HG02763 (cell line): Measurements from ENCODE around the gene RBM18.

ENCODE experiments used
- ATAC-seq: cut with Tn5 transposase; IDR thresholded peaks from one replicate; pipeline ENCODE4 v1.9.1; 2021; ENCODE audit warnings: mild to moderate bottlenecking, moderate library complexity; ENCODE audit not compliant: unreplicated experiment

The RBM18 gene

GRCh38 chr9:122264360-122265148, at the start of gene RBM18, which contains the start of gene MRRF:
Gene RBM18, minus strand, starts transcription at chr9:122264840. Its CDS starts 3,348 bp downstream, at chr9:122261492.
Gene MRRF, plus strand, starts transcription at chr9:122264882. Its CDS starts 6,010 bp downstream, at chr9:122270892.
- ATAC-seq = peak; percentile 87

- ATAC-seq = no peak
These were observed 49.5 kb upstream of the RBM18 start for GRCh38 chr9:122314165-122314564.

GRCh38 chr9:122309861-122310260, 45.2 kb upstream of the RBM18 start:
- no peak for ATAC-seq

- no peak for ATAC-seq
These were observed 43.3 kb upstream of the RBM18 start for GRCh38 chr9:122307925-122308324.

- ATAC-seq = no peak
These were observed 42.4 kb upstream of the RBM18 start for GRCh38 chr9:122307061-122307460.

GRCh38 chr9:122302237-122303093, 37.8 kb upstream of the RBM18 start:
- no peak for ATAC-seq

- no peak for ATAC-seq
These were observed 32.9 kb upstream of the RBM18 start for GRCh38 chr9:122297512-122297911.

GRCh38 chr9:122294531-122294930, 29.9 kb upstream of the RBM18 start:
- ATAC-seq = no peak

GRCh38 chr9:122291458-122291857, 26.8 kb upstream of the RBM18 start:
- ATAC-seq = no peak

GRCh38 chr9:122287214-122287720, 22.6 kb upstream of the RBM18 start:
- ATAC-seq = no peak

- ATAC-seq = no peak
These were observed 22.1 kb upstream of the RBM18 start for GRCh38 chr9:122286764-122287163.

- ATAC-seq = no peak
These were observed 16.7 kb upstream of the RBM18 start for GRCh38 chr9:122281368-122281767.

GRCh38 chr9:122277285-122277897, 12.8 kb upstream of the RBM18 start:
- ATAC-seq = no peak

GRCh38 chr9:122276096-122276495, 11.5 kb upstream of the RBM18 start:
- no peak for ATAC-seq

- ATAC-seq = no peak
These were observed 9.4 kb upstream of the RBM18 start for GRCh38 chr9:122274055-122274454.

GRCh38 chr9:122268041-122268814, 3.6 kb upstream of the RBM18 start:
- ATAC-seq = no peak

- ATAC-seq = peak; percentile 33
These were observed 692 bp upstream of the RBM18 start for GRCh38 chr9:122265149-122265915.

GRCh38 chr9:122263699-122264349, 816 bp downstream of the RBM18 start:
- no peak for ATAC-seq

GRCh38 chr9:122262073-122262472, 2.6 kb downstream of the RBM18 start:
- ATAC-seq = no peak
